SU-DHL-6 (cell line): ENCODE results near the gene TENT4A.

Experiments
- EZH2phosphoT487 ChIP-seq: fragments of 200-600 bp; sonication (generic), shearing (Covaris generic); conservative IDR thresholded peaks from 2 replicates; pipeline ENCODE4 v1.6.1; 2018; ENCODE audit warnings: mild to moderate bottlenecking, antibody characterized with exemption, low read length, moderate library complexity, mixed read lengths
- TF ChIP-seq, protein P1 (sequence below): fragments of 200-600 bp; sonication (generic); IDR thresholded peaks from one replicate; pipeline ENCODE4 v1.5.1; 2017; ENCODE audit warnings: antibody characterized with exemption, mild to moderate bottlenecking, low read length, moderate library complexity; ENCODE audit not compliant: insufficient read depth, poor library complexity, severe bottlenecking

DNA sequence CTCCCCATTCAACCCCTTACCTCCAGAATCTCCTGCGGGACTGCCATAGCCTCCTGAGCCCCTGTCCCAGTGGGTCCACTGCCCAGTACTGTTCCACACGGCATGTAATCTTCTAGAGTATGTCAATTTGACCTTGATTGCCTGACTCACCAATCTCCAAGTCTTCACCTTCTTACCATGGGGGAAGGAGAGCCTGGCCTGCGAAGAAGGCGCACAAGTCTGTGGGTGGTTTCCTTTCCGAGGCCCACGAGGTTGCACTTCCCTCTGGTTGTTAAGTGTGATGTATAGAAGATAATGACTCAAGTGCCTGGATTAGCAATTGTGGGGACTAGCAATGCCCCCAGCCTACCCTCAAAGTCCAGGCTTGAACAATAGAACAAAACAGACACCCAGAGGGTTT lies 8.1 kb upstream of the TENT4A start:
- TF ChIP-seq, protein P1, sequence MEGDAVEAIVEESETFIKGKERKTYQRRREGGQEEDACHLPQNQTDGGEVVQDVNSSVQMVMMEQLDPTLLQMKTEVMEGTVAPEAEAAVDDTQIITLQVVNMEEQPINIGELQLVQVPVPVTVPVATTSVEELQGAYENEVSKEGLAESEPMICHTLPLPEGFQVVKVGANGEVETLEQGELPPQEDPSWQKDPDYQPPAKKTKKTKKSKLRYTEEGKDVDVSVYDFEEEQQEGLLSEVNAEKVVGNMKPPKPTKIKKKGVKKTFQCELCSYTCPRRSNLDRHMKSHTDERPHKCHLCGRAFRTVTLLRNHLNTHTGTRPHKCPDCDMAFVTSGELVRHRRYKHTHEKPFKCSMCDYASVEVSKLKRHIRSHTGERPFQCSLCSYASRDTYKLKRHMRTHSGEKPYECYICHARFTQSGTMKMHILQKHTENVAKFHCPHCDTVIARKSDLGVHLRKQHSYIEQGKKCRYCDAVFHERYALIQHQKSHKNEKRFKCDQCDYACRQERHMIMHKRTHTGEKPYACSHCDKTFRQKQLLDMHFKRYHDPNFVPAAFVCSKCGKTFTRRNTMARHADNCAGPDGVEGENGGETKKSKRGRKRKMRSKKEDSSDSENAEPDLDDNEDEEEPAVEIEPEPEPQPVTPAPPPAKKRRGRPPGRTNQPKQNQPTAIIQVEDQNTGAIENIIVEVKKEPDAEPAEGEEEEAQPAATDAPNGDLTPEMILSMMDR, result no peak
- no peak for TF ChIP-seq EZH2phosphoT487
